HepG2 (cell line): ENCODE measurements around the gene IER5L. TPM values are rescaled to one million over a fixed set of nuclear protein-coding genes. Genes with fewer than 3 reads are reported as not detected.

Experiments
- CTCF ChIP-seq: sonication (generic); formaldehyde crosslinking; IDR thresholded peaks from 2 replicates; pipeline ENCODE4 v1.5.0; 2020; ENCODE audit warnings: mild to moderate bottlenecking, missing genetic modification reagents, moderate library complexity
- ETV5 ChIP-seq: IDR thresholded peaks from 2 replicates; pipeline ENCODE4 v1.6.1; 2018; ENCODE audit warnings: missing biosample characterization, missing genetic modification reagents, inconsistent platforms, borderline replicate concordance
- KDM2A ChIP-seq: sonication (generic); formaldehyde crosslinking; IDR thresholded peaks from 2 replicates; pipeline ENCODE4 v1.4.0; 2020; ENCODE audit warnings: low read depth, missing genetic modification reagents, borderline replicate concordance
- MEIS2 ChIP-seq: sonication (generic); formaldehyde crosslinking; IDR thresholded peaks from 2 replicates; pipeline ENCODE4 v1.9.0; 2021; ENCODE audit warnings: mild to moderate bottlenecking, missing genetic modification reagents
- PATZ1 ChIP-seq: sonication (generic); formaldehyde crosslinking; IDR thresholded peaks from 2 replicates; pipeline ENCODE4 v1.4.0; 2020; ENCODE audit warnings: missing genetic modification reagents
- RAD21 ChIP-seq: fragments of 450-650 bp; formaldehyde crosslinking; IDR thresholded peaks from 2 replicates; pipeline ENCODE4 v1.5.0; 2020; ENCODE audit warnings: mild to moderate bottlenecking
- SMC3 ChIP-seq: IDR thresholded peaks from 2 replicates; pipeline ENCODE4 v1.6.1; 2011; ENCODE audit warnings: low read length, improper control_type of control experiment
- TEAD3 ChIP-seq: optimal IDR thresholded peaks from 2 replicates; pipeline ENCODE3; 2016; ENCODE audit warnings: borderline replicate concordance
- XRCC5 ChIP-seq: fragments of 200-400 bp; formaldehyde crosslinking; optimal IDR thresholded peaks from 2 replicates; pipeline ENCODE3; 2017; ENCODE audit warnings: mild to moderate bottlenecking, low read length
- ZEB1 ChIP-seq: IDR thresholded peaks from 2 replicates; pipeline ENCODE4 v1.6.1; 2012; ENCODE audit warnings: mild to moderate bottlenecking, low read depth, inconsistent platforms; ENCODE audit not compliant: insufficient replicate concordance
- ZNF652 ChIP-seq: IDR thresholded peaks from 2 replicates; pipeline ENCODE4 v1.6.1; 2016; ENCODE audit warnings: low read depth, borderline replicate concordance
- polyA plus RNA-seq, 8 experiments: library from polyadenylated mRNA; depleted of rRNA in 3 of 8; stranded (reverse) in 7 of 8; unstranded in 1 of 8; fragments of >200 nt; fragmentation: Illumina TruSeq in 4 of 8; extraction: Trizol in 4 of 8; gene quantifications; 2 replicates each; pipeline versions ENCODE4 v1.2.1 to v1.2.3, GENCODE V29; 2011 to 2016; ENCODE audit warnings: low read depth in 4 of 8, missing spikeins in 1 of 8, mixed read lengths in 1 of 8; ENCODE audit not compliant: insufficient read depth in 1 of 8
- total RNA-seq, 5 experiments: library from RNA; depleted of rRNA; stranded (reverse); fragments of >200 nt; fragmentation: Illumina TruSeq; extraction: Trizol; gene quantifications; 2 replicates each; pipeline ENCODE4 v1.2.3, GENCODE V29; 2016; ENCODE audit warnings: low read depth in 1 of 5
- TF ChIP-seq, protein P1 (sequence below): sonication (generic); formaldehyde crosslinking; IDR thresholded peaks from one replicate; pipeline ENCODE4 v1.5.1; 2020; ENCODE audit warnings: mild to moderate bottlenecking, missing genetic modification reagents; ENCODE audit errors: not compliant biosample characterization
- TF ChIP-seq, protein P2 (sequence below), 2 experiments: sonication (generic) in 1 of 2; formaldehyde crosslinking in 1 of 2; IDR thresholded peaks; 2 replicates each; pipeline versions ENCODE4 v1.4.0 to v1.6.1; 2018 to 2020; ENCODE audit warnings: missing genetic modification reagents in 2 of 2, borderline replicate concordance in 1 of 2, low read depth in 1 of 2, mild to moderate bottlenecking in 1 of 2, missing biosample characterization in 1 of 2

Gene IER5L
- total and polyA plus RNA-seq, 2 of the 13 experiments (the other 11 are each of a cell fraction or from before 2014, with no cell fraction given): 1.8 to 3.3 TPM

- TF ChIP-seq, protein P1, sequence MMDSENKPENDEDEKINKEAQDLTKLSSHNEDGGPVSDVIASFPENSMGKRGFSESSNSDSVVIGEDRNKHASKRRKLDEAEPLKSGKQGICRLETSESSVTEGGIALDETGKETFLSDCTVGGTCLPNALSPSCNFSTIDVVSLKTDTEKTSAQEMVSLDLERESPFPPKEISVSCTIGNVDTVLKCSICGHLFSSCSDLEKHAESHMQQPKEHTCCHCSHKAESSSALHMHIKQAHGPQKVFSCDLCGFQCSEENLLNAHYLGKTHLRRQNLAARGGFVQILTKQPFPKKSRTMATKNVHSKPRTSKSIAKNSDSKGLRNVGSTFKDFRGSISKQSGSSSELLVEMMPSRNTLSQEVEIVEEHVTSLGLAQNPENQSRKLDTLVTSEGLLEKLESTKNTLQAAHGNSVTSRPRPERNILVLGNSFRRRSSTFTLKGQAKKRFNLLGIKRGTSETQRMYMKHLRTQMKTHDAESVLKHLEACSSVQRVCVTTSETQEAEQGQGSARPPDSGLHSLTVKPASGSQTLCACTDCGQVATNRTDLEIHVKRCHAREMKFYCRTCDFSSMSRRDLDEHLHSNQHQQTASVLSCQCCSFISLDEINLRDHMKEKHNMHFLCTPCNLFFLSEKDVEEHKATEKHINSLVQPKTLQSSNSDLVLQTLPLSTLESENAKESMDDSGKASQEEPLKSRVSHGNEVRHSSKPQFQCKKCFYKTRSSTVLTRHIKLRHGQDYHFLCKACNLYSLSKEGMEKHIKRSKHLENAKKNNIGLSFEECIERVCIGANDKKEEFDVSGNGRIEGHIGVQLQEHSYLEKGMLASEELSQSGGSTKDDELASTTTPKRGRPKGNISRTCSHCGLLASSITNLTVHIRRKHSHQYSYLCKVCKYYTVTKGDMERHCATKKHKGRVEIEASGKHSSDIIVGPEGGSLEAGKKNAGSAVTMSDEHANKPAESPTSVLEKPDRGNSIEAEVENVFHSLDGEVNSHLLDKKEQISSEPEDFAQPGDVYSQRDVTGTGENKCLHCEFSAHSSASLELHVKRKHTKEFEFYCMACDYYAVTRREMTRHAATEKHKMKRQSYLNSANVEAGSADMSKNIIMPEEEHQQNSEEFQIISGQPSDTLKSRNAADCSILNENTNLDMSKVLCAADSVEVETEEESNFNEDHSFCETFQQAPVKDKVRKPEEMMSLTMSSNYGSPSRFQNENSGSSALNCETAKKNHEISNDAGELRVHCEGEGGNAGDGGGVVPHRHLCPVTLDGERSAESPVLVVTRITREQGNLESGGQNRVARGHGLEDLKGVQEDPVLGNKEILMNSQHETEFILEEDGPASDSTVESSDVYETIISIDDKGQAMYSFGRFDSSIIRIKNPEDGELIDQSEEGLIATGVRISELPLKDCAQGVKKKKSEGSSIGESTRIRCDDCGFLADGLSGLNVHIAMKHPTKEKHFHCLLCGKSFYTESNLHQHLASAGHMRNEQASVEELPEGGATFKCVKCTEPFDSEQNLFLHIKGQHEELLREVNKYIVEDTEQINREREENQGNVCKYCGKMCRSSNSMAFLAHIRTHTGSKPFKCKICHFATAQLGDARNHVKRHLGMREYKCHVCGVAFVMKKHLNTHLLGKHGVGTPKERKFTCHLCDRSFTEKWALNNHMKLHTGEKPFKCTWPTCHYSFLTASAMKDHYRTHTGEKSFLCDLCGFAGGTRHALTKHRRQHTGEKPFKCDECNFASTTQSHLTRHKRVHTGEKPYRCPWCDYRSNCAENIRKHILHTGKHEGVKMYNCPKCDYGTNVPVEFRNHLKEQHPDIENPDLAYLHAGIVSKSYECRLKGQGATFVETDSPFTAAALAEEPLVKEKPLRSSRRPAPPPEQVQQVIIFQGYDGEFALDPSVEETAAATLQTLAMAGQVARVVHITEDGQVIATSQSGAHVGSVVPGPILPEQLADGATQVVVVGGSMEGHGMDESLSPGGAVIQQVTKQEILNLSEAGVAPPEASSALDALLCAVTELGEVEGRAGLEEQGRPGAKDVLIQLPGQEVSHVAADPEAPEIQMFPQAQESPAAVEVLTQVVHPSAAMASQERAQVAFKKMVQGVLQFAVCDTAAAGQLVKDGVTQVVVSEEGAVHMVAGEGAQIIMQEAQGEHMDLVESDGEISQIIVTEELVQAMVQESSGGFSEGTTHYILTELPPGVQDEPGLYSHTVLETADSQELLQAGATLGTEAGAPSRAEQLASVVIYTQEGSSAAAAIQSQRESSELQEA (CRISPR knock-in tag): no peak
- TF ChIP-seq RAD21 (CRISPR knock-in tag) (peak; percentile 45; the same call in 1 of the 2 replicates), PATZ1 (peak; percentile 53; the same call in 1 of the 2 replicates), MEIS2 (CRISPR knock-in tag) (no peak), ZEB1 (no peak), CTCF (CRISPR knock-in tag) (peak; percentile 83), KDM2A (CRISPR knock-in tag) (peak; percentile 32; the same call in 1 of the 2 replicates), XRCC5 (peak; percentile 89), ETV5 (CRISPR knock-in tag) (peak; percentile 61), SMC3 (peak; percentile 46), ZNF652 (CRISPR knock-in tag) (peak; percentile 86), TEAD3 (CRISPR knock-in tag) (peak; percentile 65)
- TF ChIP-seq, protein P2, sequence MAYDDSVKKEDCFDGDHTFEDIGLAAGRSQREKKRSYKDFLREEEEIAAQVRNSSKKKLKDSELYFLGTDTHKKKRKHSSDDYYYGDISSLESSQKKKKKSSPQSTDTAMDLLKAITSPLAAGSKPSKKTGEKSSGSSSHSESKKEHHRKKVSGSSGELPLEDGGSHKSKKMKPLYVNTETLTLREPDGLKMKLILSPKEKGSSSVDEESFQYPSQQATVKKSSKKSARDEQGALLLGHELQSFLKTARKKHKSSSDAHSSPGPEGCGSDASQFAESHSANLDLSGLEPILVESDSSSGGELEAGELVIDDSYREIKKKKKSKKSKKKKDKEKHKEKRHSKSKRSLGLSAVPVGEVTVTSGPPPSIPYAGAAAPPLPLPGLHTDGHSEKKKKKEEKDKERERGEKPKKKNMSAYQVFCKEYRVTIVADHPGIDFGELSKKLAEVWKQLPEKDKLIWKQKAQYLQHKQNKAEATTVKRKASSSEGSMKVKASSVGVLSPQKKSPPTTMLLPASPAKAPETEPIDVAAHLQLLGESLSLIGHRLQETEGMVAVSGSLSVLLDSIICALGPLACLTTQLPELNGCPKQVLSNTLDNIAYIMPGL (CRISPR knock-in tag; IDR thresholded peaks at IDR 0.05; ENCODE audit: borderline replicate concordance in 1 of 2, low read depth in 1 of 2): peak in 1 of 2 experiments; percentile 1; a peak in 1 of 4 replicates
Measured at GRCh38 chr9:129143031-129143927, 34.8 kb downstream of the IER5L start (continued).
